GM12878 (cell line): ENCODE data around the gene GCH1. TPM values are rescaled to one million over a fixed set of nuclear protein-coding genes. Genes with fewer than 3 reads are reported as not detected.

Source experiments
- ATAC-seq: fragments of 200-7000 bp; cut with Tn5 transposase; 3 replicates; pipeline ENCODE4 v1.9.1; 2020; ENCODE audit warnings: mild to moderate bottlenecking, moderate library complexity
- BruUV-seq: library from RNA; stranded (reverse); fragments of 400-500 nt; replicated peaks from 2 replicates; lab custom pipeline; 2021; lab: Mats Ljungman, UMichigan
- CTCF ChIA-PET: fragments of 300-600 bp; sonication (Branson Sonifier 250); formaldehyde crosslinking; extraction: SDS; loops from one replicate; lab custom pipeline; 2021; ENCODE audit warnings: inconsistent platforms; lab: Yijun Ruan, JAX
- POLR2A ChIA-PET: fragments of 350-600 bp; formaldehyde crosslinking; extraction: SDS; loops from one replicate; lab custom pipeline; 2021; ENCODE audit warnings: inconsistent platforms; lab: Charles Lee
- RAD21 ChIA-PET: fragments of 300-600 bp; sonication (Branson Sonifier 250); formaldehyde crosslinking; loops from one replicate; lab custom pipeline; 2023; ENCODE audit warnings: antibody characterized with exemption; ENCODE audit not compliant: unreplicated experiment; lab: Charles Lee
- SMC1A ChIA-PET: fragments of 300-600 bp; sonication (Branson Sonifier 250); formaldehyde crosslinking; loops from one replicate; lab custom pipeline; 2023; ENCODE audit not compliant: unreplicated experiment, uncharacterized antibody; lab: Charles Lee
- DNase-seq: peaks from one replicate; pipeline ENCODE4 v3.0.0-alpha.2; 2011; ENCODE audit warnings: low read depth, low spot score
- FAIRE-seq: peaks from 3 replicates; lab custom pipeline; 2011; peaks lifted over from hg19 to GRCh38; lab: Jason Lieb, UNC
- H2AFZ ChIP-seq: 2 replicates; pipeline ENCODE4 v1.6.0; 2011; ENCODE audit warnings: low read depth, low read length, control low read depth; ENCODE audit not compliant: control insufficient read depth
- H3K27ac ChIP-seq: 2 replicates; pipeline ENCODE4 v1.5.1; 2011; ENCODE audit warnings: control low read depth; ENCODE audit not compliant: control insufficient read depth, insufficient read depth
- H3K27me3 ChIP-seq, 2 experiments: replicated peaks in 1 of 2; 2 replicates each; pipeline versions ENCODE4 v1.6.0 to v1.6.1; 2011; ENCODE audit warnings: low read length in 1 of 2; ENCODE audit not compliant: control insufficient read depth in 2 of 2, insufficient read depth in 2 of 2
- H3K36me3 ChIP-seq, 2 experiments: 2 replicates each; pipeline ENCODE4 v1.5.1; 2011; ENCODE audit warnings: low read length in 1 of 2; ENCODE audit not compliant: control insufficient read depth in 2 of 2, insufficient read depth in 2 of 2
- H3K4me1 ChIP-seq: 2 replicates; pipeline ENCODE4 v1.6.1; 2011; ENCODE audit warnings: mild to moderate bottlenecking, low read length, moderate library complexity, mixed read lengths; ENCODE audit not compliant: control insufficient read depth, insufficient read depth
- H3K4me2 ChIP-seq: 2 replicates; pipeline ENCODE4 v1.6.0; 2011; ENCODE audit warnings: control low read depth; ENCODE audit not compliant: control insufficient read depth, insufficient read depth
- H3K4me3 ChIP-seq: fragments of 200-600 bp; sonication (generic); 2 replicates; pipeline ENCODE4 v1.5.1; 2016
- H3K79me2 ChIP-seq: 2 replicates; pipeline ENCODE4 v1.6.0; 2011; ENCODE audit warnings: low read length; ENCODE audit not compliant: control insufficient read depth, insufficient read depth
- H3K9ac ChIP-seq: 2 replicates; pipeline ENCODE4 v1.8.0; 2011; ENCODE audit warnings: low read length, control low read depth, mixed read lengths; ENCODE audit not compliant: control insufficient read depth, insufficient read depth
- H3K9me3 ChIP-seq: replicated peaks from 3 replicates; pipeline ENCODE4 v1.5.1; 2011; ENCODE audit warnings: mild to moderate bottlenecking, low read length; ENCODE audit not compliant: control insufficient read depth, insufficient read depth
- H4K20me1 ChIP-seq: 2 replicates; pipeline ENCODE4 v1.6.0; 2011; ENCODE audit not compliant: control insufficient read depth, insufficient read depth
- CBX3 ChIP-seq: fragments of 200-600 bp; sonication (generic); IDR thresholded peaks from 2 replicates; pipeline ENCODE4 v1.6.1; 2016; ENCODE audit warnings: low read depth, borderline replicate concordance
- FOXM1 ChIP-seq: IDR thresholded peaks from 2 replicates; pipeline ENCODE4 v1.6.1; 2012; ENCODE audit warnings: low read depth, mild to moderate bottlenecking, inconsistent platforms, low read length, moderate library complexity
- MTA3 ChIP-seq: IDR thresholded peaks from 2 replicates; pipeline ENCODE4 v1.6.1; 2012; ENCODE audit warnings: low read length, inconsistent platforms, borderline replicate concordance
- NR2F1 ChIP-seq: fragments of 450-650 bp; conservative IDR thresholded peaks from 2 replicates; pipeline ENCODE4 v1.6.1; 2017; ENCODE audit warnings: mild to moderate bottlenecking
- POLR2AphosphoS2 ChIP-seq: IDR thresholded peaks from 2 replicates; pipeline ENCODE4 v1.6.1; 2011; ENCODE audit warnings: low read depth, mild to moderate bottlenecking, low read length, improper control_type of control experiment, moderate library complexity
- RELA ChIP-seq: fragments of 450-650 bp; IDR thresholded peaks from 2 replicates; pipeline ENCODE4 v1.8.0; 2014; ENCODE audit warnings: borderline replicate concordance; ENCODE audit not compliant: partially characterized antibody
- SMAD1 ChIP-seq: fragments of 450-650 bp; IDR thresholded peaks from 2 replicates; pipeline ENCODE4 v1.6.1; 2018; ENCODE audit warnings: mild to moderate bottlenecking, low read depth; ENCODE audit not compliant: partially characterized antibody
- SMARCA5 ChIP-seq: fragments of 450-650 bp; IDR thresholded peaks from 2 replicates; pipeline ENCODE4 v1.6.1; 2017; ENCODE audit warnings: mild to moderate bottlenecking
- STAT3 ChIP-seq: IDR thresholded peaks from 2 replicates; pipeline ENCODE4 v1.6.1; 2011; ENCODE audit warnings: low read depth, low read length, improper control_type of control experiment
- ZNF384 ChIP-seq: IDR thresholded peaks from 2 replicates; pipeline ENCODE4 v1.6.1; 2012; ENCODE audit warnings: low read depth, mild to moderate bottlenecking, low read length, improper control_type of control experiment, borderline replicate concordance
- WGBS: methylation state at CpG from one replicate; pipeline ENCODE4 v1.1.6; 2016; ENCODE audit warnings: low lambda C conversion rate; ENCODE audit not compliant: insufficient replicate concordance, insufficient coverage; ENCODE audit errors: missing lambda C conversion rate; 5-methylcytosine and 5-hydroxymethylcytosine counted together
- in situ Hi-C: fragments of 300-500 bp; cut with MboI; formaldehyde crosslinking; loops from 9 replicates; pipeline ENCODE4 v1.14.3; 2018; ENCODE audit warnings: mixed read lengths
- intact Hi-C: fragments of 100-400 bp; cut with micrococcal nuclease; formaldehyde crosslinking; loops from one replicate; pipeline ENCODE4 v1.14.2; 2022; ENCODE audit not compliant: unreplicated experiment
- polyA plus RNA-seq, 11 experiments: library from polyadenylated mRNA; depleted of rRNA in 4 of 11; unstranded in 6 of 11; stranded (reverse) in 5 of 11; fragments of >200 nt; fragmentation: Nextera tagmentation in 4 of 11; fragmentation: Illumina TruSeq in 1 of 11; extraction: Ambion mirVana in 4 of 11; extraction: Trizol in 1 of 11; gene quantifications; 1 replicate in 1 of 11; 2 replicates in 10 of 11; pipeline versions ENCODE4 v1.2.1 to v1.2.3, GENCODE V29; 2011 to 2016; ENCODE audit warnings: inconsistent platforms in 2 of 11, missing spikeins in 2 of 11, low read depth in 1 of 11
- total RNA-seq, 4 experiments: library from RNA; depleted of rRNA in 3 of 4; stranded (reverse); fragments of >200 nt in 3 of 4; fragmentation: Illumina TruSeq in 1 of 4; extraction: Trizol in 1 of 4; gene quantifications; 2 replicates each; pipeline versions ENCODE4 v1.2.1 to v1.2.3, GENCODE V29; 2013 to 2021
- TF ChIP-seq, protein P1 (sequence below): fragments of 450-650 bp; IDR thresholded peaks from 2 replicates; pipeline ENCODE4 v1.6.1; 2017; ENCODE audit warnings: mild to moderate bottlenecking, moderate library complexity
- TF ChIP-seq, protein P2 (sequence below): IDR thresholded peaks from 2 replicates; pipeline ENCODE4 v1.6.1; 2011; ENCODE audit warnings: low read depth, low read length, improper control_type of control experiment, borderline replicate concordance

GCH1 gene
- total and polyA plus RNA-seq, 10 of the 15 experiments (the other 5 are each of a cell fraction or from before 2014, with no cell fraction given): 25.1 to 37.0 (median 33.8) TPM

DNA sequence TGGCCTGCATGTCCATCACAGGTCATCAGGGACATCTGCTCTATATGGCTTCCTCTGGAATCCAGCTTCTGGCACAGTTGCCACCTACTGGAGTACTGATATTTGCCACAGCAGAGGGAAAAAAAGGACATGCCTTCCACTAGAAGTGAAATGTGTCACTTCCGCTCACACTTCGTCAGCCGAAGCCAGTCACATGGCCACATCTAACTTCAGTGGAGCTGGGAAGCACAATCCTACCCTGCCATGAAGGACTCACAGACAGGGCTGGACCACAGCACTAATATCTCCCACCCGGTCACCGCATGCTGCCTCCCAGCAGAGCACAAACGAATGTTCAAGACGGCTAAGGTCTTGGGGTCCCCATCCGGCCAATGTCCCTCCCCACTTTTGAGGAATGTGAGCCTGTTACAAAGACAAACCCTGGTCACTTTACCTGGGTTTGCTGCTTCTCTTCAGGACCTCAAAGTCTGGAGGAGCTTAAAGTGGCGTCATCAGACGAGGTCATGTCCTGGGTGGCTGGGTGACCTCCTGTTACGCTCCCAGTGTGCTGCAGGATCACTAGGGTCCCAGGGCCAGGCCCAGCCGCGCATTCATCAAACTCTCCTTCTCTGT, 98.6 kb downstream of the GCH1 start:
- POLR2A ChIA-PET: no interaction called here

DNA sequence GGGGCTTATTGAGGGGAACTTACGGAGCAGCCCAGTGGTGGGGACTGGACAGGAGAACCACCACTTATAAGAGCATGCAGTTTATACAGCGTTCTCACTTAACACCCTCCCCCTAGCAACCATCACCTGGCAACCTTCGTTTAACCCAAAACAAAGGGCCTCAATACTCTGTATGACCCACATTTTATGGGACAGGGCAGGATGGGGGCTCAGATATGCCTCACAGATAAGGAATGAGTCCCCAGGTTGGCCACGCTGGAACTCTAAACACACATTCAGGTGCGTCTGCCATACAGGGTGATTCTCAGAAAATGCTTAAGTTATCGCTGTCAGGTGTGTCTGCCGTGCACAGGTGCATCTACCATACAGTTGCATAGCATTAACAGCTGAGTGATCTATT, 99.2 kb downstream of the GCH1 start:
- ChIA-PET CTCF (interaction anchor here (0.7 to 6.6 kb wide), 3 partner anchors 29 to 239 kb away, joined by 3 to 37 read pairs (median 34); no protein-coding TSS in a partner anchor), RAD21 (interaction anchor here (1.4 kb wide), 1 partner anchor 239 kb away, joined by 4 read pairs; no protein-coding TSS in a partner anchor), SMC1A (interaction anchor here (1.1 kb wide), 1 partner anchor 118 kb away, joined by 3 read pairs; no protein-coding TSS in a partner anchor), POLR2A (no interaction called here)
- no peak for DNase-seq
- H3K9ac ChIP-seq: no peak overlapping the region
- H3K4me3 ChIP-seq: no peak overlapping the region
- H3K27ac ChIP-seq: no peak overlapping the region
- 45% methylated on average over 7 of the region's 7 CpGs for WGBS
- no peaks in the 10 kb centered on the region for H3K4me1 ChIP-seq
- in situ Hi-C loops (no loop called here), intact Hi-C loops (loop anchor here (1.0 to 2.0 kb wide), 2 partner anchors 21 to 27 kb away; no protein-coding TSS in a partner anchor)
- no peaks in the 10 kb centered on the region for H3K79me2 ChIP-seq
- no peaks in the 10 kb centered on the region for H4K20me1 ChIP-seq
- BruUV-seq: no TSS peak
- no peaks in the 10 kb centered on the region for H3K9me3 ChIP-seq
- no peaks in the 10 kb centered on the region for H3K27me3 ChIP-seq
- ATAC-seq: no peak
- no peaks in the 10 kb centered on the region for H3K36me3 ChIP-seq
- H2AFZ ChIP-seq: no peak overlapping the region
- no peak overlapping the region for H3K4me2 ChIP-seq
- FAIRE-seq: no peak
- no peak for TF ChIP-seq POLR2AphosphoS2
- no peak for TF ChIP-seq STAT3
- TF ChIP-seq, protein P1, sequence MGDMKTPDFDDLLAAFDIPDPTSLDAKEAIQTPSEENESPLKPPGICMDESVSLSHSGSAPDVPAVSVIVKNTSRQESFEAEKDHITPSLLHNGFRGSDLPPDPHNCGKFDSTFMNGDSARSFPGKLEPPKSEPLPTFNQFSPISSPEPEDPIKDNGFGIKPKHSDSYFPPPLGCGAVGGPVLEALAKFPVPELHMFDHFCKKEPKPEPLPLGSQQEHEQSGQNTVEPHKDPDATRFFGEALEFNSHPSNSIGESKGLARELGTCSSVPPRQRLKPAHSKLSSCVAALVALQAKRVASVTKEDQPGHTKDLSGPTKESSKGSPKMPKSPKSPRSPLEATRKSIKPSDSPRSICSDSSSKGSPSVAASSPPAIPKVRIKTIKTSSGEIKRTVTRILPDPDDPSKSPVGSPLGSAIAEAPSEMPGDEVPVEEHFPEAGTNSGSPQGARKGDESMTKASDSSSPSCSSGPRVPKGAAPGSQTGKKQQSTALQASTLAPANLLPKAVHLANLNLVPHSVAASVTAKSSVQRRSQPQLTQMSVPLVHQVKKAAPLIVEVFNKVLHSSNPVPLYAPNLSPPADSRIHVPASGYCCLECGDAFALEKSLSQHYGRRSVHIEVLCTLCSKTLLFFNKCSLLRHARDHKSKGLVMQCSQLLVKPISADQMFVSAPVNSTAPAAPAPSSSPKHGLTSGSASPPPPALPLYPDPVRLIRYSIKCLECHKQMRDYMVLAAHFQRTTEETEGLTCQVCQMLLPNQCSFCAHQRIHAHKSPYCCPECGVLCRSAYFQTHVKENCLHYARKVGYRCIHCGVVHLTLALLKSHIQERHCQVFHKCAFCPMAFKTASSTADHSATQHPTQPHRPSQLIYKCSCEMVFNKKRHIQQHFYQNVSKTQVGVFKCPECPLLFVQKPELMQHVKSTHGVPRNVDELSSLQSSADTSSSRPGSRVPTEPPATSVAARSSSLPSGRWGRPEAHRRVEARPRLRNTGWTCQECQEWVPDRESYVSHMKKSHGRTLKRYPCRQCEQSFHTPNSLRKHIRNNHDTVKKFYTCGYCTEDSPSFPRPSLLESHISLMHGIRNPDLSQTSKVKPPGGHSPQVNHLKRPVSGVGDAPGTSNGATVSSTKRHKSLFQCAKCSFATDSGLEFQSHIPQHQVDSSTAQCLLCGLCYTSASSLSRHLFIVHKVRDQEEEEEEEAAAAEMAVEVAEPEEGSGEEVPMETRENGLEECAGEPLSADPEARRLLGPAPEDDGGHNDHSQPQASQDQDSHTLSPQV: no peak
- no peak for TF ChIP-seq ZNF384
- TF ChIP-seq SMARCA5: no peak
- TF ChIP-seq FOXM1: no peak

More for the DNA sequence above, 98.6 kb downstream of the GCH1 start:
- intact Hi-C loops: loop anchor here (1.0 to 2.0 kb wide), 2 partner anchors 21 to 28 kb away; no protein-coding TSS in a partner anchor
- WGBS: 78% methylated on average over 13 of the region's 13 CpGs
- in situ Hi-C loops: no loop called here
- SMC1A ChIA-PET: interaction anchor here (1.2 to 2.9 kb wide), 3 partner anchors 9 to 240 kb away, joined by 3 to 16 read pairs (median 3); no protein-coding TSS in a partner anchor
- Histone ChIP-seq H3K4me3 (no peak overlapping the region), H3K4me2 (no peak overlapping the region), H3K4me1 (no peaks in the 10 kb centered on the region), H3K9ac (no peak overlapping the region), H3K27ac (no peak overlapping the region)
- no peak for ATAC-seq
- no peak for DNase-seq
- BruUV-seq: no TSS peak
- TF ChIP-seq, protein P2, sequence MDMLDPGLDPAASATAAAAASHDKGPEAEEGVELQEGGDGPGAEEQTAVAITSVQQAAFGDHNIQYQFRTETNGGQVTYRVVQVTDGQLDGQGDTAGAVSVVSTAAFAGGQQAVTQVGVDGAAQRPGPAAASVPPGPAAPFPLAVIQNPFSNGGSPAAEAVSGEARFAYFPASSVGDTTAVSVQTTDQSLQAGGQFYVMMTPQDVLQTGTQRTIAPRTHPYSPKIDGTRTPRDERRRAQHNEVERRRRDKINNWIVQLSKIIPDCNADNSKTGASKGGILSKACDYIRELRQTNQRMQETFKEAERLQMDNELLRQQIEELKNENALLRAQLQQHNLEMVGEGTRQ: no peak
- TF ChIP-seq RELA: no peak
- TF ChIP-seq NR2F1: no peak
- TF ChIP-seq MTA3: no peak
- no peak for TF ChIP-seq CBX3
- no peak for TF ChIP-seq SMAD1
- TF ChIP-seq, all 136 proteins: peak for 0
- Histone ChIP-seq H3K27me3 (no peaks in the 10 kb centered on the region), H3K9me3 (no peaks in the 10 kb centered on the region), H4K20me1 (no peaks in the 10 kb centered on the region), H2AFZ (no peak overlapping the region), H3K36me3 (no peaks in the 10 kb centered on the region), H3K79me2 (no peaks in the 10 kb centered on the region)
- ChIA-PET CTCF (interaction anchor here (1.2 to 6.6 kb wide), 9 partner anchors 10 to 240 kb away, joined by 4 to 37 read pairs (median 9); no protein-coding TSS in a partner anchor), RAD21 (interaction anchor here (1.4 kb wide), 2 partner anchors 30 to 240 kb away, joined by 3 to 4 read pairs; no protein-coding TSS in a partner anchor)
- FAIRE-seq: no peak
